Body of pancreas (tissue), 4 donors: ENCODE measurements around the gene SSTR3.

ENCODE experiments used
- CTCF ChIP-seq, 7 experiments: fragments of 450-650 bp in 4 of 7; fragments of 200-600 bp in 3 of 7; sonication (generic) in 3 of 7; IDR thresholded peaks; one replicate each; pipeline ENCODE4 v1.5.1; 2016 to 2019; ENCODE audit warnings: antibody characterized with exemption in 7 of 7
- POLR2A ChIP-seq, 3 donors: fragments of 450-650 bp; IDR thresholded peaks; one replicate each; pipeline ENCODE4 v1.6.1; 2016; ENCODE audit warnings: antibody characterized with exemption in 3 of 3, mild to moderate bottlenecking in 2 of 3

GRCh38 chr22:37258753-37259401 is 46.6 kb upstream of the SSTR3 start:
- TF ChIP-seq POLR2A (IDR thresholded peaks at IDR 0.05) = no peak
- no peak for TF ChIP-seq CTCF (IDR thresholded peaks at IDR 0.05)
